Nephron progenitor cell (in vitro differentiated cells): ENCODE measurements around the gene SELP.
A peak's percentile ranks its signal among the peaks of the same experiment; 100 is the strongest.

Source experiments
- DNase-seq: peaks from one replicate; pipeline ENCODE4 v3.0.0; 2021
- H3K27ac Mint-ChIP-seq: 2 replicates; pipeline ENCODE4 v1.8.0; 2021; ENCODE audit warnings: mild to moderate bottlenecking, moderate library complexity, mixed read lengths
- H3K27me3 Mint-ChIP-seq: 2 replicates; pipeline ENCODE4 v1.8.0; 2021; ENCODE audit warnings: mild to moderate bottlenecking, low read depth, mixed read lengths; ENCODE audit not compliant: poor library complexity
- H3K36me3 Mint-ChIP-seq: 2 replicates; pipeline ENCODE4 v1.8.0; 2021; ENCODE audit warnings: low read depth, mixed read lengths
- H3K4me1 Mint-ChIP-seq: 2 replicates; pipeline ENCODE4 v1.8.0; 2021; ENCODE audit warnings: mixed read lengths
- H3K4me3 Mint-ChIP-seq: 2 replicates; pipeline ENCODE4 v1.8.0; 2021; ENCODE audit warnings: mild to moderate bottlenecking, moderate library complexity, mixed read lengths
- H3K9me3 Mint-ChIP-seq: 2 replicates; pipeline ENCODE4 v1.8.0; 2021; ENCODE audit warnings: mild to moderate bottlenecking, moderate library complexity, mixed read lengths
- CTCF ChIP-seq: fragments of 200-600 bp; sonication (generic); IDR thresholded peaks from 2 replicates; pipeline ENCODE4 v1.5.0; 2021; ENCODE audit warnings: antibody characterized with exemption

SELP gene

GRCh38 chr1:169653873-169654272 lies 23.9 kb upstream of the SELP start:
- H3K27ac Mint-ChIP-seq = no peak overlapping the region
- no peak for DNase-seq
- no peak overlapping the region for H3K4me3 Mint-ChIP-seq
- no peaks in the 10 kb centered on the region for H3K36me3 Mint-ChIP-seq
- peaks cover under 1% of the 10 kb centered on the region for H3K9me3 Mint-ChIP-seq
- peaks cover 4% of the 10 kb centered on the region for H3K4me1 Mint-ChIP-seq
- TF ChIP-seq CTCF = no peak
- H3K27me3 Mint-ChIP-seq = peaks cover 5% of the 10 kb centered on the region

GRCh38 chr1:169651035-169651434 lies 21.1 kb upstream of the SELP start:
- H3K4me3 Mint-ChIP-seq = no peak overlapping the region

GRCh38 chr1:169650551-169650950 lies 20.6 kb upstream of the SELP start:
- Mint-ChIP-seq H3K36me3 (no peaks in the 10 kb centered on the region), H3K27me3 (peaks cover 6% of the 10 kb centered on the region), H3K4me3 (no peak overlapping the region), H3K27ac (no peak overlapping the region), H3K9me3 (no peaks in the 10 kb centered on the region), H3K4me1 (no peaks in the 10 kb centered on the region)
- no peak for TF ChIP-seq CTCF
- no peak for DNase-seq

More at GRCh38 chr1:169651035-169651434, 21.1 kb upstream of the SELP start:
- Mint-ChIP-seq H3K27ac (no peak overlapping the region), H3K4me1 (no peaks in the 10 kb centered on the region), H3K27me3 (peaks cover 6% of the 10 kb centered on the region), H3K36me3 (no peaks in the 10 kb centered on the region), H3K9me3 (no peaks in the 10 kb centered on the region)
- DNase-seq = no peak
- no peak for TF ChIP-seq CTCF

- no peaks in the 10 kb centered on the region for H3K9me3 Mint-ChIP-seq
- H3K27ac Mint-ChIP-seq = no peak overlapping the region
Observed at GRCh38 chr1:169648709-169649108, 18.8 kb upstream of the SELP start.

GRCh38 chr1:169648187-169648586 lies 18.3 kb upstream of the SELP start:
- Mint-ChIP-seq H3K9me3 (no peaks in the 10 kb centered on the region), H3K4me3 (no peak overlapping the region), H3K27ac (peak overlapping the region; percentile 6), H3K27me3 (peaks cover 3% of the 10 kb centered on the region), H3K36me3 (no peaks in the 10 kb centered on the region), H3K4me1 (no peaks in the 10 kb centered on the region)
- TF ChIP-seq CTCF = no peak
- DNase-seq = no peak

More at GRCh38 chr1:169648709-169649108, 18.8 kb upstream of the SELP start:
- H3K4me3 Mint-ChIP-seq = no peak overlapping the region
- DNase-seq = no peak
- H3K4me1 Mint-ChIP-seq = no peaks in the 10 kb centered on the region
- H3K27me3 Mint-ChIP-seq = peaks cover 4% of the 10 kb centered on the region
- H3K36me3 Mint-ChIP-seq = no peaks in the 10 kb centered on the region
- TF ChIP-seq CTCF = no peak

- Mint-ChIP-seq H3K4me3 (no peak overlapping the region), H3K36me3 (no peaks in the 10 kb centered on the region), H3K27ac (no peak overlapping the region), H3K4me1 (no peaks in the 10 kb centered on the region), H3K9me3 (no peaks in the 10 kb centered on the region), H3K27me3 (peaks cover 3% of the 10 kb centered on the region)
- DNase-seq = no peak
- no peak for TF ChIP-seq CTCF
Observed at GRCh38 chr1:169647512-169647911, 17.6 kb upstream of the SELP start.
